ENCODE results near the gene RABEP1. TPM values are rescaled to one million over a fixed set of nuclear protein-coding genes. Genes with fewer than 3 reads are reported as not detected.

RABEP1 gene
- polyA plus RNA-seq, 1 experiment, result 46.9 TPM

- no peak for DNase-seq (ENCODE audit: low read depth, low spot score)
- no peak for TF ChIP-seq CTCF (IDR thresholded peaks at IDR 0.05; ENCODE audit: low read depth, low read length)
- Histone ChIP-seq H3K27me3 (ENCODE audit: control insufficient read depth, insufficient read depth, low read length) (no peaks in the 10 kb centered on the region), H3K9me3 (ENCODE audit: control insufficient read depth, insufficient read depth, low read length) (no peaks in the 10 kb centered on the region), H3K27ac (ENCODE audit: low read depth, low read length) (no peak overlapping the region), H3K4me3 (ENCODE audit: low read depth, low read length) (no peak overlapping the region)
- ChIA-PET CTCF (interaction anchor here (0.9 to 1.8 kb wide), 2 partner anchors 34 to 155 kb away, joined by 3 to 8 read pairs; partner anchors contain the start of gene C1QBP), POLR2A (no interaction called here)
Measured at GRCh38 chr17:5405400-5405799, 123.3 kb downstream of the RABEP1 start.

- Histone ChIP-seq H3K4me3 (ENCODE audit: low read depth, low read length) (no peak overlapping the region), H3K9me3 (ENCODE audit: control insufficient read depth, insufficient read depth, low read length) (no peaks in the 10 kb centered on the region), H3K27ac (ENCODE audit: low read depth, low read length) (no peak overlapping the region), H3K27me3 (ENCODE audit: control insufficient read depth, insufficient read depth, low read length) (no peaks in the 10 kb centered on the region)
- no peak for DNase-seq (ENCODE audit: low read depth, low spot score)
- no peak for TF ChIP-seq CTCF (IDR thresholded peaks at IDR 0.05; ENCODE audit: low read depth, low read length)
- POLR2A ChIA-PET, result no interaction called here
- CTCF ChIA-PET, result no interaction called here
Measured at GRCh38 chr17:5408186-5408585, 126.1 kb downstream of the RABEP1 start.

GRCh38 chr17:5410594-5411272 lies 128.6 kb downstream of the RABEP1 start:
- Histone ChIP-seq H3K27me3 (ENCODE audit: control insufficient read depth, insufficient read depth, low read length) (no peaks in the 10 kb centered on the region), H3K4me3 (ENCODE audit: low read depth, low read length) (no peak overlapping the region), H3K27ac (ENCODE audit: low read depth, low read length) (no peak overlapping the region), H3K9me3 (ENCODE audit: control insufficient read depth, insufficient read depth, low read length) (no peaks in the 10 kb centered on the region)
- POLR2A ChIA-PET, result no interaction called here
- TF ChIP-seq CTCF (IDR thresholded peaks at IDR 0.05; ENCODE audit: low read depth, low read length), result no peak
- no peak for DNase-seq (ENCODE audit: low read depth, low spot score)
- CTCF ChIA-PET, result no interaction called here

- no peak for TF ChIP-seq CTCF (IDR thresholded peaks at IDR 0.05; ENCODE audit: low read depth, low read length)
- POLR2A ChIA-PET, result interaction anchor here (0.9 to 1.0 kb wide), 2 partner anchors 11 to 14 kb away, joined by 3 read pairs; no protein-coding TSS in a partner anchor
- no peaks in the 10 kb centered on the region for H3K9me3 ChIP-seq (ENCODE audit: control insufficient read depth, insufficient read depth, low read length)
- CTCF ChIA-PET, result interaction anchor here (2.9 kb wide), 1 partner anchor 26 kb away, joined by 13 read pairs; the partner anchor contains the start of gene C1QBP
- DNase-seq (ENCODE audit: low read depth, low spot score), result peak; percentile 47
- no peaks in the 10 kb centered on the region for H3K27me3 ChIP-seq (ENCODE audit: control insufficient read depth, insufficient read depth, low read length)
- H3K27ac ChIP-seq (ENCODE audit: low read depth, low read length), result peak overlapping the region; percentile 80
- no peak overlapping the region for H3K4me3 ChIP-seq (ENCODE audit: low read depth, low read length)
Measured at GRCh38 chr17:5413682-5414081, 131.6 kb downstream of the RABEP1 start.

GRCh38 chr17:5416901-5417300 lies 134.8 kb downstream of the RABEP1 start:
- H3K4me3 ChIP-seq (ENCODE audit: low read depth, low read length), result no peak overlapping the region
- CTCF ChIA-PET, result interaction anchor here (0.5 to 1.0 kb wide), 2 partner anchors 22 to 508 kb away, joined by 3 to 6 read pairs; partner anchors contain the start of gene C1QBP
- POLR2A ChIA-PET, result no interaction called here
- no peaks in the 10 kb centered on the region for H3K27me3 ChIP-seq (ENCODE audit: control insufficient read depth, insufficient read depth, low read length)
- TF ChIP-seq CTCF (IDR thresholded peaks at IDR 0.05; ENCODE audit: low read depth, low read length), result no peak
- no peak overlapping the region for H3K27ac ChIP-seq (ENCODE audit: low read depth, low read length)
- no peaks in the 10 kb centered on the region for H3K9me3 ChIP-seq (ENCODE audit: control insufficient read depth, insufficient read depth, low read length)
- DNase-seq (ENCODE audit: low read depth, low spot score), result no peak

Data from AG04450 (cell line).